K562 (cell line): ENCODE data around the gene ZNF629. TPM values are rescaled to one million over a fixed set of nuclear protein-coding genes. Genes with fewer than 3 reads are reported as not detected.

Source experiments
- ATAC-seq: fragments of 200-7000 bp; cut with Tn5 transposase; 3 replicates; pipeline ENCODE4 v1.9.1; 2020; ENCODE audit warnings: moderate library complexity
- BruUV-seq: library from RNA; stranded (reverse); fragments of 400-500 nt; replicated peaks from 2 replicates; lab custom pipeline; 2021; lab: Mats Ljungman, UMichigan
- CTCF ChIA-PET: fragments of 300-600 bp; formaldehyde crosslinking; extraction: SDS; loops from one replicate; lab custom pipeline; 2021; ENCODE audit warnings: low intra/inter-chr PET ratio; lab: Yijun Ruan, JAX
- POLR2A ChIA-PET: fragments of 300-600, 350-650 bp; sonication (Branson Sonifier 250); formaldehyde crosslinking; extraction: SDS; loops from one replicate; lab custom pipeline; 2021; ENCODE audit warnings: antibody characterized with exemption, inconsistent platforms; lab: Yijun Ruan, JAX
- DNase-seq, 4 experiments: peaks; one replicate each; pipeline versions ENCODE4 v3.0.0 to v3.0.0-alpha.2; 2011 to 2018; ENCODE audit warnings: low spot score in 3 of 4, mixed read lengths in 3 of 4; ENCODE audit errors: extremely low read depth in 1 of 4
- FAIRE-seq: peaks from 2 replicates; lab custom pipeline; 2011; peaks lifted over from hg19 to GRCh38; lab: Jason Lieb, UNC
- H2AFZ ChIP-seq: 2 replicates; pipeline ENCODE4 v1.6.0; 2011; ENCODE audit warnings: low read depth, low read length, control low read depth, inconsistent platforms
- H3K27ac ChIP-seq: fragments of 200-600 bp; 3 replicates; pipeline ENCODE4 v1.8.0; 2011; ENCODE audit warnings: low read depth, mild to moderate bottlenecking, control low read depth, inconsistent platforms, low read length, moderate library complexity, mixed read lengths; ENCODE audit errors: extremely low read depth
- H3K27me3 ChIP-seq, 2 experiments: fragments of 300-600 bp in 1 of 2; 2 replicates in 1 of 2; 3 replicates in 1 of 2; pipeline versions ENCODE4 v1.6.0 to v1.8.0; 2011; ENCODE audit warnings: inconsistent platforms in 2 of 2, low read length in 2 of 2, mild to moderate bottlenecking in 1 of 2, mixed read lengths in 1 of 2, moderate library complexity in 1 of 2; ENCODE audit not compliant: control insufficient read depth in 2 of 2, insufficient read depth in 2 of 2
- H3K36me3 ChIP-seq: fragments of 300-600 bp; 3 replicates; pipeline ENCODE4 v1.8.0; 2011; ENCODE audit warnings: mild to moderate bottlenecking, low read length, inconsistent platforms; ENCODE audit not compliant: control insufficient read depth, insufficient read depth
- H3K4me1 ChIP-seq, 2 experiments: fragments of 200-600 bp in 1 of 2; replicated peaks in 1 of 2; 2 replicates in 1 of 2; 3 replicates in 1 of 2; pipeline versions ENCODE4 v1.5.1 to v1.8.0; 2011; ENCODE audit warnings: inconsistent platforms in 2 of 2, low read length in 2 of 2, mild to moderate bottlenecking in 1 of 2, mixed read lengths in 1 of 2, moderate library complexity in 1 of 2; ENCODE audit not compliant: control insufficient read depth in 2 of 2, insufficient read depth in 2 of 2
- H3K4me2 ChIP-seq: 2 replicates; pipeline ENCODE4 v1.6.1; 2011; ENCODE audit warnings: low read length, control low read depth, inconsistent platforms, mixed read lengths; ENCODE audit not compliant: insufficient read depth
- H3K4me3 ChIP-seq: fragments of 200-600 bp; sonication (generic), shearing (Covaris generic); 2 replicates; pipeline ENCODE4 v1.5.1; 2016; ENCODE audit warnings: control low read depth, inconsistent platforms
- H3K79me2 ChIP-seq: fragments of 200-600 bp; 3 replicates; pipeline ENCODE4 v1.8.0; 2011; ENCODE audit warnings: low read length, inconsistent platforms; ENCODE audit not compliant: control insufficient read depth, insufficient read depth
- H3K9ac ChIP-seq, 2 experiments: 2 replicates each; pipeline versions ENCODE4 v1.6.0 to v1.6.1; 2011; ENCODE audit warnings: low read depth in 2 of 2, low read length in 2 of 2, control low read depth in 1 of 2, inconsistent platforms in 1 of 2, mild to moderate bottlenecking in 1 of 2, mixed read lengths in 1 of 2; ENCODE audit not compliant: insufficient read depth in 1 of 2
- H3K9me1 ChIP-seq: one replicate; pipeline ENCODE4 v1.6.0; 2011; ENCODE audit warnings: inconsistent platforms, mild to moderate bottlenecking, low read length, moderate library complexity; ENCODE audit not compliant: control insufficient read depth, insufficient read depth
- H3K9me3 ChIP-seq: replicated peaks from 2 replicates; pipeline ENCODE4 v1.5.1; 2011; ENCODE audit warnings: low read depth, low read length, inconsistent platforms; ENCODE audit not compliant: control insufficient read depth, insufficient read depth
- H4K20me1 ChIP-seq: replicated peaks from 2 replicates; pipeline ENCODE4 v1.6.1; 2011; ENCODE audit warnings: low read length, inconsistent platforms, mixed read lengths; ENCODE audit not compliant: control insufficient read depth, insufficient read depth
- ADNP ChIP-seq: fragments of 200-800 bp; sonication (Bioruptor generic); IDR thresholded peaks from 2 replicates; pipeline ENCODE4 v1.6.1; 2016; ENCODE audit warnings: missing genetic modification characterization, missing compliant biosample characterization
- CHCHD3 ChIP-seq: fragments of 250-450 bp; sonication (Bioruptor Pico); IDR thresholded peaks from 2 replicates; pipeline ENCODE4 v2.1.2; 2022; ENCODE audit warnings: mild to moderate bottlenecking
- HBP1 ChIP-seq: fragments of 450-650 bp; formaldehyde crosslinking; IDR thresholded peaks from 2 replicates; pipeline ENCODE4 v1.4.0; 2022; ENCODE audit warnings: missing genetic modification characterization
- MBD2 ChIP-seq: sonication (generic); IDR thresholded peaks from 2 replicates; pipeline ENCODE4 v1.6.1; 2016; ENCODE audit warnings: low read depth, borderline replicate concordance
- PCBP2 ChIP-seq: fragments of 200-400 bp; formaldehyde crosslinking; IDR thresholded peaks from 2 replicates; pipeline ENCODE4 v1.6.1; 2018; ENCODE audit warnings: low read length, low read depth, mild to moderate bottlenecking, moderate library complexity; ENCODE audit not compliant: poor library complexity, severe bottlenecking
- PML ChIP-seq: IDR thresholded peaks from 2 replicates; pipeline ENCODE4 v1.6.1; 2012; ENCODE audit warnings: low read length, inconsistent platforms
- RBM22 ChIP-seq: fragments of 200-400 bp; formaldehyde crosslinking; IDR thresholded peaks from 2 replicates; pipeline ENCODE4 v1.6.1; 2018; ENCODE audit warnings: low read length, low read depth; ENCODE audit not compliant: poor library complexity, severe bottlenecking
- SPI1 ChIP-seq: IDR thresholded peaks from 2 replicates; pipeline ENCODE4 v1.6.1; 2011; ENCODE audit warnings: low read depth, low read length, control low read depth, borderline replicate concordance
- STAG1 ChIP-seq: sonication (generic); formaldehyde crosslinking; IDR thresholded peaks from 2 replicates; pipeline ENCODE4 v1.5.0; 2020; ENCODE audit warnings: missing genetic modification reagents, borderline replicate concordance
- SUPT5H ChIP-seq: fragments of 450-650 bp; IDR thresholded peaks from 2 replicates; pipeline ENCODE4 v1.6.1; 2016
- TAF15 ChIP-seq: fragments of 200-400 bp; formaldehyde crosslinking; IDR thresholded peaks from 2 replicates; pipeline ENCODE4 v1.6.1; 2017; ENCODE audit warnings: mild to moderate bottlenecking, low read depth, low read length, moderate library complexity
- ZFP91 ChIP-seq: sonication (generic); formaldehyde crosslinking; IDR thresholded peaks from 2 replicates; pipeline ENCODE4 v1.8.0; 2022; ENCODE audit warnings: mild to moderate bottlenecking, missing genetic modification reagents
- ZNF121 ChIP-seq: sonication (generic); formaldehyde crosslinking; conservative IDR thresholded peaks from 2 replicates; pipeline ENCODE4 v1.8.0; 2022; ENCODE audit warnings: missing genetic modification reagents
- ZNF146 ChIP-seq: IDR thresholded peaks from one replicate; pipeline ENCODE4 v1.6.1; 2018; ENCODE audit warnings: missing compliant biosample characterization; ENCODE audit not compliant: unreplicated experiment
- ZNF224 ChIP-seq: sonication (generic); formaldehyde crosslinking; IDR thresholded peaks from 2 replicates; pipeline ENCODE4 v1.8.0; 2022; ENCODE audit warnings: mild to moderate bottlenecking, missing genetic modification reagents
- ZNF583 ChIP-seq: fragments of 250-450 bp; sonication (Bioruptor Pico); IDR thresholded peaks from 2 replicates; pipeline ENCODE4 v1.4.0; 2020
- WGBS: fragments of 100-300 bp; shearing (Covaris generic); methylation state at CpG from one replicate; pipeline ENCODE4 v1.1.6; 2016; ENCODE audit warnings: low coverage, mixed read lengths; ENCODE audit not compliant: insufficient coverage; ENCODE audit errors: missing lambda C conversion rate; 5-methylcytosine and 5-hydroxymethylcytosine counted together
- in situ Hi-C: fragments of 300-500 bp; cut with MboI; formaldehyde crosslinking; loops from 4 replicates; pipeline ENCODE4 v1.15.0; 2018; ENCODE audit warnings: inconsistent platforms, mixed read lengths
- intact Hi-C: fragments of 100-400 bp; cut with micrococcal nuclease; formaldehyde crosslinking; loops from 2 replicates; pipeline ENCODE4 v1.14.2; 2022
- polyA plus RNA-seq, 8 experiments: library from polyadenylated mRNA; depleted of rRNA in 4 of 8; stranded (reverse) in 5 of 8; unstranded in 3 of 8; fragments of >200 nt; fragmentation: Nextera tagmentation in 2 of 8; fragmentation: Illumina TruSeq in 1 of 8; extraction: Ambion mirVana in 2 of 8; extraction: Trizol in 1 of 8; gene quantifications; 2 replicates each; pipeline versions ENCODE4 v1.2.1 to v1.2.3, GENCODE V29; 2011 to 2014; ENCODE audit warnings: inconsistent platforms in 1 of 8, missing spikeins in 1 of 8
- total RNA-seq, 7 experiments: library from RNA; depleted of rRNA in 6 of 7; stranded (reverse); fragments of >200 nt in 6 of 7; fragmentation: Illumina TruSeq in 2 of 7; extraction: Trizol in 2 of 7; gene quantifications; 2 replicates each; pipeline versions ENCODE4 v1.2.1 to v1.2.3, GENCODE V29; 2011 to 2021; ENCODE audit warnings: low replicate concordance in 1 of 7
- TF ChIP-seq, protein P1 (sequence below): sonication (generic); formaldehyde crosslinking; IDR thresholded peaks from 2 replicates; pipeline ENCODE4 v1.8.1; 2023; ENCODE audit warnings: mild to moderate bottlenecking, missing genetic modification reagents

Gene ZNF629
- total and polyA plus RNA-seq, 9 of the 15 experiments (the other 6 are each of a cell fraction or from before 2014, with no cell fraction given): 0.44 to 18.8 (median 7.4) TPM

GRCh38 chr16:30738984-30739951, 47.7 kb downstream of the ZNF629 start:
- no peaks in the 10 kb centered on the region for H3K9me3 ChIP-seq
- intact Hi-C loops: no loop called here
- CTCF ChIA-PET: no interaction called here
- H4K20me1 ChIP-seq: no peaks in the 10 kb centered on the region
- H2AFZ ChIP-seq: no peak overlapping the region
- no peaks in the 10 kb centered on the region; the same call in 2 of the 3 replicates for H3K79me2 ChIP-seq
- 83% methylated on average over 26 of the region's 37 CpGs for WGBS
- POLR2A ChIA-PET: interaction anchor here (1.0 to 2.9 kb wide), 4 partner anchors 8 to 17 kb away, joined by 3 to 19 read pairs (median 6); partner anchors contain the start of gene PHKG2
- ATAC-seq (peak; percentile 65), DNase-seq (no peak), FAIRE-seq (no peak)
- H3K27ac ChIP-seq: no peak overlapping the region
- no peak overlapping the region for H3K4me3 ChIP-seq
- in situ Hi-C loops: no loop called here
- no peak overlapping the region for H3K4me2 ChIP-seq
- H3K9ac ChIP-seq: peak overlapping the region in 1 of 2 experiments; percentile 66; a peak in 1 of 4 replicates
- TSS peak; percentile 13 for BruUV-seq
- H3K9me1 ChIP-seq: peaks cover 5% of the 10 kb centered on the region
- no peaks in the 10 kb centered on the region for H3K27me3 ChIP-seq
- peaks cover 10 to 23% of the 10 kb centered on the region in 2 experiments; a peak in 4 of 5 replicates for H3K4me1 ChIP-seq
- H3K36me3 ChIP-seq: peaks cover 95% of the 10 kb centered on the region
- TF ChIP-seq MBD2: no peak
- TF ChIP-seq, protein P1, sequence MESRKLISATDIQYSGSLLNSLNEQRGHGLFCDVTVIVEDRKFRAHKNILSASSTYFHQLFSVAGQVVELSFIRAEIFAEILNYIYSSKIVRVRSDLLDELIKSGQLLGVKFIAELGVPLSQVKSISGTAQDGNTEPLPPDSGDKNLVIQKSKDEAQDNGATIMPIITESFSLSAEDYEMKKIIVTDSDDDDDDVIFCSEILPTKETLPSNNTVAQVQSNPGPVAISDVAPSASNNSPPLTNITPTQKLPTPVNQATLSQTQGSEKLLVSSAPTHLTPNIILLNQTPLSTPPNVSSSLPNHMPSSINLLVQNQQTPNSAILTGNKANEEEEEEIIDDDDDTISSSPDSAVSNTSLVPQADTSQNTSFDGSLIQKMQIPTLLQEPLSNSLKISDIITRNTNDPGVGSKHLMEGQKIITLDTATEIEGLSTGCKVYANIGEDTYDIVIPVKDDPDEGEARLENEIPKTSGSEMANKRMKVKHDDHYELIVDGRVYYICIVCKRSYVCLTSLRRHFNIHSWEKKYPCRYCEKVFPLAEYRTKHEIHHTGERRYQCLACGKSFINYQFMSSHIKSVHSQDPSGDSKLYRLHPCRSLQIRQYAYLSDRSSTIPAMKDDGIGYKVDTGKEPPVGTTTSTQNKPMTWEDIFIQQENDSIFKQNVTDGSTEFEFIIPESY (CRISPR knock-in tag): peak; percentile 44; the same call in 1 of the 2 replicates
- peak; percentile 18 for TF ChIP-seq SUPT5H
- TF ChIP-seq ADNP (tag): no peak
- TF ChIP-seq CHCHD3 (CRISPR knock-in tag): no peak
- 0 out of 2 replicates have a peak, but pooled peaks have one; percentile 2 for TF ChIP-seq PML
- peak; percentile 70 for TF ChIP-seq RBM22
- no peak for TF ChIP-seq TAF15
- TF ChIP-seq SPI1: no peak
- no peak for TF ChIP-seq ZFP91 (CRISPR knock-in tag)
- no peak for TF ChIP-seq ZNF121 (CRISPR knock-in tag)
- no peak for TF ChIP-seq ZNF224 (CRISPR knock-in tag)
- TF ChIP-seq ZNF146: no peak
- TF ChIP-seq PCBP2: no peak
- TF ChIP-seq STAG1 (CRISPR knock-in tag): no peak
- TF ChIP-seq ZNF583 (CRISPR knock-in tag): no peak
- TF ChIP-seq HBP1 (CRISPR knock-in tag): no peak
